SJCRH30 (cell line): ENCODE results near the gene USP40. TPM values are rescaled to one million over a fixed set of nuclear protein-coding genes. Genes with fewer than 3 reads are reported as not detected.
"Not testable (repeated sequence)": the region's sequence is repeated elsewhere in the genome, so short reads cannot be mapped to it uniquely, and the experiment has no call there.

Source experiments
- DNase-seq, 2 experiments: peaks; one replicate each; pipeline ENCODE4 v3.0.0-alpha.2; 2015 to 2020
- H3K27ac ChIP-seq: fragments of 250-450 bp; sonication (Bioruptor Pico); 2 replicates; pipeline ENCODE4 v1.5.1; 2020; ENCODE audit warnings: mild to moderate bottlenecking, moderate library complexity
- H3K27me3 ChIP-seq: fragments of 250-450 bp; sonication (Bioruptor Pico); 2 replicates; pipeline ENCODE4 v1.5.1; 2020; ENCODE audit warnings: mild to moderate bottlenecking, moderate library complexity
- H3K36me3 ChIP-seq: fragments of 250-450 bp; sonication (Bioruptor Pico); 2 replicates; pipeline ENCODE4 v1.5.1; 2020; ENCODE audit warnings: mild to moderate bottlenecking, moderate library complexity
- H3K4me1 ChIP-seq: fragments of 250-450 bp; sonication (Bioruptor Pico); 2 replicates; pipeline ENCODE4 v1.5.1; 2020; ENCODE audit warnings: mild to moderate bottlenecking, moderate library complexity
- H3K4me3 ChIP-seq: fragments of 250-450 bp; sonication (Bioruptor Pico); 2 replicates; pipeline ENCODE4 v1.5.1; 2020; ENCODE audit warnings: mild to moderate bottlenecking, moderate library complexity
- H3K9me3 ChIP-seq: fragments of 250-450 bp; sonication (Bioruptor Pico); replicated peaks from 2 replicates; pipeline ENCODE4 v1.5.1; 2020; ENCODE audit warnings: mild to moderate bottlenecking, moderate library complexity
- total RNA-seq: library from RNA; depleted of rRNA; stranded (reverse); fragments of >200 nt; shearing (Covaris generic); gene quantifications from 2 replicates; pipeline ENCODE4 v1.2.3, GENCODE V29; 2014; rRNA removed

USP40 gene, protein sequence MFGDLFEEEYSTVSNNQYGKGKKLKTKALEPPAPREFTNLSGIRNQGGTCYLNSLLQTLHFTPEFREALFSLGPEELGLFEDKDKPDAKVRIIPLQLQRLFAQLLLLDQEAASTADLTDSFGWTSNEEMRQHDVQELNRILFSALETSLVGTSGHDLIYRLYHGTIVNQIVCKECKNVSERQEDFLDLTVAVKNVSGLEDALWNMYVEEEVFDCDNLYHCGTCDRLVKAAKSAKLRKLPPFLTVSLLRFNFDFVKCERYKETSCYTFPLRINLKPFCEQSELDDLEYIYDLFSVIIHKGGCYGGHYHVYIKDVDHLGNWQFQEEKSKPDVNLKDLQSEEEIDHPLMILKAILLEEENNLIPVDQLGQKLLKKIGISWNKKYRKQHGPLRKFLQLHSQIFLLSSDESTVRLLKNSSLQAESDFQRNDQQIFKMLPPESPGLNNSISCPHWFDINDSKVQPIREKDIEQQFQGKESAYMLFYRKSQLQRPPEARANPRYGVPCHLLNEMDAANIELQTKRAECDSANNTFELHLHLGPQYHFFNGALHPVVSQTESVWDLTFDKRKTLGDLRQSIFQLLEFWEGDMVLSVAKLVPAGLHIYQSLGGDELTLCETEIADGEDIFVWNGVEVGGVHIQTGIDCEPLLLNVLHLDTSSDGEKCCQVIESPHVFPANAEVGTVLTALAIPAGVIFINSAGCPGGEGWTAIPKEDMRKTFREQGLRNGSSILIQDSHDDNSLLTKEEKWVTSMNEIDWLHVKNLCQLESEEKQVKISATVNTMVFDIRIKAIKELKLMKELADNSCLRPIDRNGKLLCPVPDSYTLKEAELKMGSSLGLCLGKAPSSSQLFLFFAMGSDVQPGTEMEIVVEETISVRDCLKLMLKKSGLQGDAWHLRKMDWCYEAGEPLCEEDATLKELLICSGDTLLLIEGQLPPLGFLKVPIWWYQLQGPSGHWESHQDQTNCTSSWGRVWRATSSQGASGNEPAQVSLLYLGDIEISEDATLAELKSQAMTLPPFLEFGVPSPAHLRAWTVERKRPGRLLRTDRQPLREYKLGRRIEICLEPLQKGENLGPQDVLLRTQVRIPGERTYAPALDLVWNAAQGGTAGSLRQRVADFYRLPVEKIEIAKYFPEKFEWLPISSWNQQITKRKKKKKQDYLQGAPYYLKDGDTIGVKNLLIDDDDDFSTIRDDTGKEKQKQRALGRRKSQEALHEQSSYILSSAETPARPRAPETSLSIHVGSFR
- total RNA-seq, result 35.0 and 38.4 TPM in 2 replicates

- peak; percentile 94 to 95 for DNase-seq
- peak within 1 kb of the TSS; percentile 97 for H3K4me3 ChIP-seq
- H3K27me3 ChIP-seq, result no peaks in the 10 kb centered on the region; the same call in 1 of the 2 replicates
- peak within 1 kb of the TSS; percentile 98 for H3K27ac ChIP-seq
- H3K36me3 ChIP-seq, result 0 out of 2 replicates have a peak, but pooled peaks cover 4% of the 10 kb centered on the region
- H3K4me1 ChIP-seq, result peaks cover 3% of the 10 kb centered on the region
- no peaks in the 10 kb centered on the region for H3K9me3 ChIP-seq
Observed at GRCh38 chr2:233566141-233566956, at the start of gene USP40. TSS of gene USP40 (minus strand) at chr2:233566782. CDS start at chr2:233565554, 1,228 bp downstream.

DNA sequence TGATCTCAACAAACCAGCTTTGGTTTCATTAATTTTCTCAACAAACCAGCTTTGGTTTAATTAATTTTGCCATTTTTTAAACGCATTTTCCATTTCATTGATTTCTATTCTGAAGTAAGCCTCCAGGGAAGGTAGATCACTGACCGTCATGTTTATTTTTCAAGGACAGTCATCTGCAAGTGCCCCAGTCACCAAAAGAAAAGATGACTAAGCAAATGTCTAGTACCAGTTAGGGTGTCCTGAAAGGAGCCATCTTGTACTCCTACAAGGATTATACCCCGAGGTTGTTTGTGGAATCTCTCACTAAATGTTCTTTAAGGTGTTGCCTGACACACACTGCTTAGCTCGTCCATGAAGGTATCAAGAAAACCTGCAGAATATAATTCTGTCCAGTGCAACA lies 44.7 kb upstream of the USP40 start:
- H3K4me1 ChIP-seq, result no peaks in the 10 kb centered on the region
- no peaks in the 10 kb centered on the region for H3K36me3 ChIP-seq
- H3K4me3 ChIP-seq, result no peak overlapping the region
- H3K9me3 ChIP-seq, result no peaks in the 10 kb centered on the region; the same call in none of the 2 replicates
- no peak for DNase-seq
- H3K27me3 ChIP-seq, result no peaks in the 10 kb centered on the region
- H3K27ac ChIP-seq, result no peak overlapping the region

- Histone ChIP-seq H3K27ac (no peak overlapping the region), H3K9me3 (no peaks in the 10 kb centered on the region; the same call in 1 of the 2 replicates), H3K4me3 (no peak overlapping the region), H3K36me3 (no peaks in the 10 kb centered on the region), H3K27me3 (no peaks in the 10 kb centered on the region), H3K4me1 (no peaks in the 10 kb centered on the region)
- no peak for DNase-seq
Observed at GRCh38 chr2:233605680-233606079, 39.1 kb upstream of the USP40 start.

- no peaks in the 10 kb centered on the region for H3K36me3 ChIP-seq
- no peaks in the 10 kb centered on the region for H3K27me3 ChIP-seq
- H3K4me1 ChIP-seq, result no peaks in the 10 kb centered on the region
- H3K4me3 ChIP-seq, result no peak overlapping the region
- H3K27ac ChIP-seq, result no peak overlapping the region
- DNase-seq, result no peak
- no peaks in the 10 kb centered on the region; the same call in 1 of the 2 replicates for H3K9me3 ChIP-seq
Observed at GRCh38 chr2:233604826-233605225, 38.2 kb upstream of the USP40 start.

DNA sequence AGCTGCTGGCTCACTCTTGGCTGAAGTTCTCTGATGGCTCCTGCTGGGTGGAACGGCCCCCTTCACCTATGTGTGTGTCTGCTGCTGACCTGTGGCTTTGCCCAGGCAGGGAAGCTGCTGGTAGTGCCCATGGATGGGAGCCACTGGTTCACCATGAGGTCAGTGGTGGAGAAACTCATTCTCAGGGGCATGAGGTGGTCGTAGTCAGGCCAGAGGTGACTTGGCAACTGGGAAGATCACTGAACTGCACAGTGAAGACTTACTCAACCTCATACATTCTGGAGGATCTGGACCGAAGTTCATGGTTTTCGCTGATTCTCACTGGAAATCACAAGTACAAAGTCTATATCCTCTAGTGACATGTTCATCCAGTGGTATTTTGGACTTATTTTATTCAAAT lies 36.9 kb upstream of the USP40 start:
- Histone ChIP-seq H3K4me1 (no peaks in the 10 kb centered on the region), H3K4me3 (no peak overlapping the region), H3K27ac (no peak overlapping the region), H3K9me3 (no peaks in the 10 kb centered on the region; the same call in 1 of the 2 replicates), H3K27me3 (no peaks in the 10 kb centered on the region), H3K36me3 (no peaks in the 10 kb centered on the region)
- DNase-seq, result no peak

- Histone ChIP-seq H3K36me3 (no peaks in the 10 kb centered on the region), H3K4me1 (no peaks in the 10 kb centered on the region), H3K4me3 (no peak overlapping the region), H3K9me3 (no peaks in the 10 kb centered on the region; the same call in 1 of the 2 replicates), H3K27me3 (no peaks in the 10 kb centered on the region), H3K27ac (no peak overlapping the region)
- no peak for DNase-seq
Observed at GRCh38 chr2:233602076-233602475, 35.5 kb upstream of the USP40 start.

- no peaks in the 10 kb centered on the region; the same call in 1 of the 2 replicates for H3K9me3 ChIP-seq
- H3K27me3 ChIP-seq, result no peaks in the 10 kb centered on the region
- H3K4me1 ChIP-seq, result no peaks in the 10 kb centered on the region
- no peak overlapping the region for H3K27ac ChIP-seq
- H3K36me3 ChIP-seq, result no peaks in the 10 kb centered on the region
- no peak for DNase-seq
- no peak overlapping the region for H3K4me3 ChIP-seq
Observed at GRCh38 chr2:233600386-233600785, 33.8 kb upstream of the USP40 start.

DNA sequence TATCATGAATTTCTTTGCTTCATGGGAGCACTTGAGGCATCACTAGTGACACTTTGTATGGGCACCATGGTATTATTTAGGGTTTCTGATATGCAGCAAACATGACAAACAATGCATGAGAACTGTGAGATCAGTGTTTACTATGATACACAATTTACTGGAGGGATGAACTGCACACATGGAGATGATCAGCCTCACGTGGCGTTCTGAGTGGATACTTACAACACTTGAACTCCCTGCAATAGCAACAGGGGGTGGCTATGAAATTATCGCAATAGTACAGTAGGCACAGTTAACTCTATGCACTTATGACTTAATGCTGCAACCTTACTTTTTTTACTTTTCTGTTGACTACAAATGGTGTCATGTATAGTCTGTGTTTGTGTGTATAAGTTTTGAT lies 32.4 kb upstream of the USP40 start:
- Histone ChIP-seq H3K9me3 (no peaks in the 10 kb centered on the region; the same call in 1 of the 2 replicates), H3K36me3 (no peaks in the 10 kb centered on the region), H3K27me3 (no peaks in the 10 kb centered on the region), H3K4me3 (no peak overlapping the region), H3K27ac (no peak overlapping the region), H3K4me1 (no peaks in the 10 kb centered on the region)
- no peak for DNase-seq

- H3K4me3 ChIP-seq, result no peak overlapping the region
- H3K4me1 ChIP-seq, result no peaks in the 10 kb centered on the region
- DNase-seq, result no peak
- no peaks in the 10 kb centered on the region for H3K9me3 ChIP-seq
- H3K36me3 ChIP-seq, result no peaks in the 10 kb centered on the region
- no peaks in the 10 kb centered on the region for H3K27me3 ChIP-seq
- H3K27ac ChIP-seq, result no peak overlapping the region
Observed at GRCh38 chr2:233597522-233597921, 30.9 kb upstream of the USP40 start.

DNA sequence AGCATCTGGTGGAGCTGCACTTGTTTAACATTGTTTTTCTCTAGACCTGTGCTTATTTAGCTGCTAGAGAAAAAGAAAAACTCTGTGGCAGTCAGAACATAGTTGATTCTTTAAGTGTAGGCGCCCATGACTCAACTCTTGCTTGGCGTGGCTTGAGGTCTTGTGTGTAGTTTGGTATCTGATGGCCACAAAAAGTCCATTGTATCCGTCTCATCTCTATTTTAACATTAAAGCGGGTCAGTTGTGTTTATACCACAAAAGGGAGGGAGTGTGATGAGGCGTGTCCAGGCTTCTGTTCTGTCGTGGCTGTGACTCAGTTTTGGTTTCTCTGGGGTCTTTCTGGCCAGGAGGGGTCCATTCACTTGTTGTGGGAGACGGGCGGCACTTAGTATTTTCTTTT lies 26.6 kb upstream of the USP40 start:
- no peaks in the 10 kb centered on the region for H3K27me3 ChIP-seq
- H3K4me3 ChIP-seq, result no peak overlapping the region
- no peaks in the 10 kb centered on the region for H3K36me3 ChIP-seq
- no peaks in the 10 kb centered on the region for H3K4me1 ChIP-seq
- H3K9me3 ChIP-seq, result no peaks in the 10 kb centered on the region
- no peak overlapping the region for H3K27ac ChIP-seq
- no peak for DNase-seq

DNA sequence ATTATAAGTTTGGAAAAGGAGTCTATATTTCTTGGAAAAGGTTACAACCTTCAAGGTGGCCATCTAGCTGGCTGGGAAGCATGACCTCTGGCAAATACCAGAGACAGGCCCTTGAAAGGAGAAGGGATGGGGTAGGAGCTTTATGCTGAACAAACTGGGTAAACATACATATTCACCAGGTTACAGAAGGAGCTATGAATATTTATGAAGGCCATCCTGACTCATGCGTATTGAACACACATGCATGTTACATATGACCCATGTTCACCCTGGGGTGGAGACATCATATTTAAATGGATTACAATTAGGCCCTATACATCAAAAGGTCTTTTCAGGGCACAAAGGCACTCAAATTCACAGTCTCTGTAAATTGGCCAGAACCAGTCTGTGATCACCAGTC lies 26.1 kb upstream of the USP40 start:
- not testable (repeated sequence) for H3K9me3 ChIP-seq, H3K27ac ChIP-seq, H3K27me3 ChIP-seq, H3K36me3 ChIP-seq, H3K4me3 ChIP-seq, H3K4me1 ChIP-seq, DNase-seq

- H3K27me3 ChIP-seq, result no peaks in the 10 kb centered on the region
- no peaks in the 10 kb centered on the region for H3K4me1 ChIP-seq
- H3K36me3 ChIP-seq, result no peaks in the 10 kb centered on the region
- no peak for DNase-seq
- no peaks in the 10 kb centered on the region for H3K9me3 ChIP-seq
- no peak overlapping the region for H3K4me3 ChIP-seq
- no peak overlapping the region for H3K27ac ChIP-seq
Observed at GRCh38 chr2:233588400-233588799, 21.8 kb upstream of the USP40 start.

DNA sequence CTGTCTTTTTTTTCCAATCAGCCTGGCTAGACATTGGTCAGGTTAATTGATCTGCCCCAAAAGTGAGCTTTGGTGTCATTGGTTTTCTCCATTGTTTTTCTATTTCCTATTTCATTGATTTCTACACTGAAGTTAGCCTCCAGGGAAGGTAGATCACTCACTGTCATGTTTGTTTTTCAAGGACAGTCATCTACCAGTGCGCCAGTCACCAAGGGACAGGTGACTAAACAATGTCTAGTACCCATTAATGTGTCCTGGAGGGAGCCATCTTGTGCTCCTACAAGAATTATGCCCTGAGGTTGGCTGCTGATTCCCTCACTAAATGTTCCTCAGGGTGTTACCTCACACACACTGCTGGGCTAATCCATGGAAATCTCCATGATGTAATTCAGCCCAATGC lies 17.6 kb upstream of the USP40 start:
- Histone ChIP-seq H3K36me3 (no peaks in the 10 kb centered on the region), H3K9me3 (no peaks in the 10 kb centered on the region), H3K4me3 (no peak overlapping the region), H3K27me3 (no peaks in the 10 kb centered on the region), H3K4me1 (no peaks in the 10 kb centered on the region), H3K27ac (no peak overlapping the region)
- no peak for DNase-seq
